CD14-positive monocyte (primary cell): ENCODE results near the gene TMEM117. TPM values are rescaled to one million over a fixed set of nuclear protein-coding genes. Genes with fewer than 3 reads are reported as not detected.

Experiments
- DNase-seq, 3 donors: peaks; one replicate each; pipeline ENCODE4 v3.0.0-alpha.2; 2011 to 2022
- H2AFZ ChIP-seq: 2 replicates; pipeline ENCODE4 v1.6.0; 2012; ENCODE audit warnings: mild to moderate bottlenecking, low read depth, low read length, inconsistent platforms; ENCODE audit not compliant: insufficient read depth, poor library complexity, severe bottlenecking
- H3K27ac ChIP-seq, 2 donors: 1 replicate in 1 of 2; 2 replicates in 1 of 2; pipeline ENCODE4 v1.5.1; 2012 to 2013; ENCODE audit warnings: low read length in 2 of 2, control low read depth in 1 of 2, inconsistent platforms in 1 of 2, low read depth in 1 of 2, mild to moderate bottlenecking in 1 of 2
- H3K27me3 ChIP-seq, 2 donors: one replicate each; pipeline versions ENCODE4 v1.6.0 to v1.6.1; 2011 to 2013; ENCODE audit warnings: low read length in 2 of 2; ENCODE audit not compliant: control insufficient read depth in 2 of 2, insufficient read depth in 2 of 2
- H3K36me3 ChIP-seq, 2 donors: replicated peaks in 1 of 2; 1 replicate in 1 of 2; 2 replicates in 1 of 2; pipeline versions ENCODE4 v1.5.1 to v1.6.1; 2012 to 2013; ENCODE audit warnings: low read length in 2 of 2, control low read depth in 1 of 2, inconsistent platforms in 1 of 2, mild to moderate bottlenecking in 1 of 2; ENCODE audit not compliant: insufficient read depth in 2 of 2, control insufficient read depth in 1 of 2
- H3K4me1 ChIP-seq, 2 donors: 1 replicate in 1 of 2; 2 replicates in 1 of 2; pipeline versions ENCODE4 v1.5.1 to v1.6.1; 2012 to 2013; ENCODE audit warnings: low read length in 2 of 2, control low read depth in 1 of 2, inconsistent platforms in 1 of 2, mild to moderate bottlenecking in 1 of 2, moderate library complexity in 1 of 2; ENCODE audit not compliant: insufficient read depth in 2 of 2, control insufficient read depth in 1 of 2
- H3K4me2 ChIP-seq: replicated peaks from 2 replicates; pipeline ENCODE3; 2012; ENCODE audit warnings: low read length, moderate library complexity, mild to moderate bottlenecking; ENCODE audit not compliant: poor library complexity, severe bottlenecking; ENCODE audit errors: extremely low read depth
- H3K4me3 ChIP-seq, 3 experiments: fragments of 200-600 bp in 1 of 3; sonication (generic) in 1 of 3; replicated peaks in 1 of 3; 1 replicate in 2 of 3; 2 replicates in 1 of 3; pipeline ENCODE4 v1.5.1; 2011 to 2013; ENCODE audit warnings: low read length in 3 of 3, mild to moderate bottlenecking in 3 of 3, control low read depth in 2 of 3, low read depth in 2 of 3, inconsistent platforms in 1 of 3, moderate library complexity in 1 of 3
- H3K79me2 ChIP-seq: 2 replicates; pipeline ENCODE4 v1.6.0; 2012; ENCODE audit warnings: mild to moderate bottlenecking, control low read depth, inconsistent platforms, low read length, moderate library complexity; ENCODE audit not compliant: insufficient read depth
- H3K9ac ChIP-seq: 2 replicates; pipeline ENCODE4 v1.6.0; 2017; ENCODE audit warnings: low read length, mild to moderate bottlenecking; ENCODE audit not compliant: insufficient read depth, poor library complexity, severe bottlenecking
- H3K9me3 ChIP-seq, 2 donors: replicated peaks in 1 of 2; 1 replicate in 1 of 2; 2 replicates in 1 of 2; pipeline versions ENCODE4 v1.5.1 to v1.6.1; 2012 to 2013; ENCODE audit warnings: low read length in 2 of 2, control low read depth in 1 of 2; ENCODE audit not compliant: control insufficient read depth in 1 of 2, insufficient read depth in 1 of 2
- H4K20me1 ChIP-seq: 2 replicates; pipeline ENCODE4 v1.6.0; 2012; ENCODE audit warnings: mild to moderate bottlenecking, low read length, control low read depth, moderate library complexity; ENCODE audit not compliant: insufficient read depth
- H3K27ac Mint-ChIP-seq, 7 donors: one replicate each; pipeline ENCODE4 v1.8.0; 2020; ENCODE audit warnings: mild to moderate bottlenecking in 7 of 7, mixed read lengths in 7 of 7, moderate library complexity in 6 of 7, inconsistent platforms in 2 of 7
- H3K27me3 Mint-ChIP-seq, 3 donors: one replicate each; pipeline ENCODE4 v1.8.0; 2021 to 2022; ENCODE audit warnings: low read depth in 3 of 3, mild to moderate bottlenecking in 3 of 3, mixed read lengths in 3 of 3, moderate library complexity in 3 of 3, inconsistent platforms in 1 of 3
- H3K36me3 Mint-ChIP-seq, 2 donors: one replicate each; pipeline ENCODE4 v1.8.0; 2020; ENCODE audit warnings: mixed read lengths in 2 of 2, inconsistent platforms in 1 of 2, mild to moderate bottlenecking in 1 of 2
- H3K4me1 Mint-ChIP-seq: one replicate; pipeline ENCODE4 v1.8.0; 2020; ENCODE audit warnings: mild to moderate bottlenecking, mixed read lengths
- H3K4me3 Mint-ChIP-seq, 2 donors: one replicate each; pipeline ENCODE4 v1.8.0; 2020; ENCODE audit warnings: mild to moderate bottlenecking in 2 of 2, mixed read lengths in 2 of 2, moderate library complexity in 1 of 2
- H3K9me3 Mint-ChIP-seq, 7 donors: one replicate each; pipeline ENCODE4 v1.8.0; 2020 to 2022; ENCODE audit warnings: mixed read lengths in 7 of 7, mild to moderate bottlenecking in 6 of 7, moderate library complexity in 6 of 7, inconsistent platforms in 2 of 7
- WGBS: methylation state at CpG from one replicate; pipeline ENCODE4 v1.1.5; 2013; ENCODE audit warnings: missing lambda C conversion rate; ENCODE audit not compliant: insufficient coverage; 5-methylcytosine and 5-hydroxymethylcytosine counted together
- intact Hi-C, 2 donors: fragments of 100-400 bp; cut with micrococcal nuclease; formaldehyde crosslinking; loops; one replicate each; pipeline versions ENCODE4 v1.15.0 to v1.15.1; 2023
- polyA plus RNA-seq, 3 donors: library from polyadenylated mRNA; depleted of rRNA in 1 of 3; unstranded in 2 of 3; stranded (reverse) in 1 of 3; fragments of 300-500 nt in 2 of 3; fragments of >200 nt in 1 of 3; fragmentation: Illumina TruSeq in 2 of 3; gene quantifications; 1 replicate in 2 of 3; 2 replicates in 1 of 3; pipeline ENCODE4 v1.2.3, GENCODE V29; 2012 to 2021
- TF ChIP-seq, protein P1 (sequence below): fragments of 200-600 bp; IDR thresholded peaks from one replicate; pipeline ENCODE4 v1.8.0; 2022; ENCODE audit warnings: antibody characterized with exemption, mild to moderate bottlenecking

Gene TMEM117
- polyA plus RNA-seq, 3 donors = 0.11 to 0.42 TPM; not detected in 1

DNA sequence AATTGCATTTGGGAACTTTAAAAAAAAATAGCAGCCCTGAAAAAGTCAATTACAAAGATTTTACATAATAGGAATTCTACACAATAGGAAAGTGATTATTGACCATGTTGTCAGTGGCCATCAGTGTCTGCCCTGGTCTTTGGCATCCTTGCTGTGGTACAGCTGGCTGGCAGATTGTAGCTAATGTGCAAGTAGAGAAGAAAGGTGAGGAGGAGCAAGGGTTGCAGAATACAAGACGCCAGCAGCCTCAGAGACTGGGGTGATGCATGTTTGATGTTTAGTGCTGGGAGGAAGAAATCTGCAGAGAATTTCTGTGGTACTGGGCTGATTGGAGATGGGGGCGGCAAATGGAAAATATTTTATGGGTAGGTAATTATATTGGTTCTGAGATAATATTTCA lies 322.9 kb downstream of the TMEM117 start:
- H3K27ac Mint-ChIP-seq = no peak overlapping the region
- H3K4me3 ChIP-seq = no peak overlapping the region
- WGBS = 91% methylated on average over 2 of the region's 2 CpGs
- no peak for DNase-seq
- no peaks in the 10 kb centered on the region for H4K20me1 ChIP-seq
- no peaks in the 10 kb centered on the region for H3K4me1 Mint-ChIP-seq
- H3K27me3 ChIP-seq = no peaks in the 10 kb centered on the region
- H3K79me2 ChIP-seq = no peaks in the 10 kb centered on the region
- no peaks in the 10 kb centered on the region for H3K36me3 ChIP-seq
- H3K36me3 Mint-ChIP-seq = no peaks in the 10 kb centered on the region
- no peak overlapping the region for H2AFZ ChIP-seq
- intact Hi-C loops = no loop called here
- H3K9ac ChIP-seq = no peak overlapping the region
- no peak overlapping the region for H3K4me3 Mint-ChIP-seq
- no peaks in the 10 kb centered on the region for H3K27me3 Mint-ChIP-seq
- TF ChIP-seq, protein P1, sequence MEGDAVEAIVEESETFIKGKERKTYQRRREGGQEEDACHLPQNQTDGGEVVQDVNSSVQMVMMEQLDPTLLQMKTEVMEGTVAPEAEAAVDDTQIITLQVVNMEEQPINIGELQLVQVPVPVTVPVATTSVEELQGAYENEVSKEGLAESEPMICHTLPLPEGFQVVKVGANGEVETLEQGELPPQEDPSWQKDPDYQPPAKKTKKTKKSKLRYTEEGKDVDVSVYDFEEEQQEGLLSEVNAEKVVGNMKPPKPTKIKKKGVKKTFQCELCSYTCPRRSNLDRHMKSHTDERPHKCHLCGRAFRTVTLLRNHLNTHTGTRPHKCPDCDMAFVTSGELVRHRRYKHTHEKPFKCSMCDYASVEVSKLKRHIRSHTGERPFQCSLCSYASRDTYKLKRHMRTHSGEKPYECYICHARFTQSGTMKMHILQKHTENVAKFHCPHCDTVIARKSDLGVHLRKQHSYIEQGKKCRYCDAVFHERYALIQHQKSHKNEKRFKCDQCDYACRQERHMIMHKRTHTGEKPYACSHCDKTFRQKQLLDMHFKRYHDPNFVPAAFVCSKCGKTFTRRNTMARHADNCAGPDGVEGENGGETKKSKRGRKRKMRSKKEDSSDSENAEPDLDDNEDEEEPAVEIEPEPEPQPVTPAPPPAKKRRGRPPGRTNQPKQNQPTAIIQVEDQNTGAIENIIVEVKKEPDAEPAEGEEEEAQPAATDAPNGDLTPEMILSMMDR = no peak
- H3K4me2 ChIP-seq = no peak overlapping the region
- H3K4me1 ChIP-seq = no peaks in the 10 kb centered on the region
- peaks cover 0 to 3% of the 10 kb centered on the region in 2 donors for H3K9me3 ChIP-seq
- H3K9me3 Mint-ChIP-seq = peaks cover 0 to 6% (median 0%) of the 10 kb centered on the region in 7 donors
- H3K27ac ChIP-seq = no peak overlapping the region

DNA sequence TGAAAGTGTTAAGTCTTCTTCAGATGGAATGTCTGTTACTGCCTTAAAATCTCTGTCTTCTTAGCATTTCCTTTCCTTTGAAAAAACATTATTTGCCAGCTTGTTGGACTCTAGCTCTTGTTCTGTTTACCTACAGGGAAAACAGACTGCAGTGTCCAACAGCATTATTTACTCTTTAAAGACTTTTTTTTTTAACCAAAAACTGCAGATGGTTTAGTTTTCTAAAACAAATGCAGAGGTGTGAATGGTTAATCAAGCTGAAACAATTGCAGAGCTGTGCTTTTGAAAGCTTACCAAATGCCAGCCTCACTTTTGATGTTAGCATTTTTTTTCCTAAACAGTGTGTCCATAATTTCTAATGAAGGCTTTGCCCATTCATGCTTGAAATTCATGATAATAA lies 323.3 kb downstream of the TMEM117 start:
- H3K36me3 Mint-ChIP-seq = no peaks in the 10 kb centered on the region
- no peaks in the 10 kb centered on the region for H3K4me1 Mint-ChIP-seq
- H3K27me3 ChIP-seq = no peaks in the 10 kb centered on the region
- H3K4me2 ChIP-seq = no peak overlapping the region
- peaks cover 0 to 3% of the 10 kb centered on the region in 2 donors for H3K9me3 ChIP-seq
- no peaks in the 10 kb centered on the region for H3K36me3 ChIP-seq
- no peaks in the 10 kb centered on the region for H3K79me2 ChIP-seq
- no peak overlapping the region for H3K27ac ChIP-seq
- no peak overlapping the region for H3K27ac Mint-ChIP-seq
- DNase-seq = no peak
- peaks cover 0 to 6% (median 1%) of the 10 kb centered on the region in 7 donors for H3K9me3 Mint-ChIP-seq
- no peak overlapping the region for H3K4me3 ChIP-seq
- H2AFZ ChIP-seq = no peak overlapping the region
- no peaks in the 10 kb centered on the region for H4K20me1 ChIP-seq
- H3K27me3 Mint-ChIP-seq = no peaks in the 10 kb centered on the region
- H3K4me1 ChIP-seq = no peaks in the 10 kb centered on the region
- H3K9ac ChIP-seq = no peak overlapping the region
- intact Hi-C loops = no loop called here
- no peak overlapping the region for H3K4me3 Mint-ChIP-seq
- TF ChIP-seq, protein P1 = no peak
